Lower lobe of right lung (tissue), 2 donors: Measurements from ENCODE around the gene HRH1. TPM values are rescaled to one million over a fixed set of nuclear protein-coding genes. Genes with fewer than 3 reads are reported as not detected.
"Not testable (repeated sequence)": the region's sequence is repeated elsewhere in the genome, so short reads cannot be mapped to it uniquely, and the experiment has no call there.

Experiments used
- ATAC-seq, 2 donors: fragments of 200-7000 bp; cut with Tn5 transposase; one replicate each; pipeline ENCODE4 v1.9.1; 2020 to 2022; ENCODE audit warnings: mild to moderate bottlenecking in 2 of 2, moderate library complexity in 2 of 2
- DNase-seq: peaks from one replicate; pipeline ENCODE4 v3.0.0-alpha.2; 2020
- H3K27ac ChIP-seq: fragments of 200-600 bp; one replicate; pipeline ENCODE4 v1.8.0; 2022
- H3K27me3 ChIP-seq: fragments of 200-600 bp; one replicate; pipeline ENCODE4 v1.8.0; 2022; ENCODE audit warnings: low read depth
- H3K36me3 ChIP-seq: fragments of 200-600 bp; one replicate; pipeline ENCODE4 v1.8.0; 2022; ENCODE audit warnings: mild to moderate bottlenecking
- H3K4me1 ChIP-seq: fragments of 200-600 bp; one replicate; pipeline ENCODE4 v1.8.0; 2022
- H3K4me3 ChIP-seq: fragments of 200-600 bp; one replicate; pipeline ENCODE4 v1.8.0; 2022; ENCODE audit warnings: mild to moderate bottlenecking
- H3K9me3 ChIP-seq: fragments of 200-600 bp; one replicate; pipeline ENCODE4 v1.8.0; 2022
- intact Hi-C: fragments of 100-400 bp; cut with DNase I; formaldehyde crosslinking; loops from one replicate; pipeline ENCODE4 v1.11.0; 2022
- long read RNA-seq: library from polyadenylated mRNA; unstranded; transcript quantifications from one replicate; pipeline ENCODE4 v2.0.0, GENCODE V29; 2021
- total RNA-seq: library from RNA; stranded (reverse); fragmentation: NEBNext Ultra II Directional; extraction: Animal tissue kit (Norgen Biotek cat#: 25700); gene quantifications from one replicate; pipeline ENCODE4 v1.2.1, GENCODE V29; 2021
- TF ChIP-seq, protein P1 (sequence below): fragments of 200-600 bp; IDR thresholded peaks from one replicate; pipeline ENCODE4 v1.8.0; 2022; ENCODE audit warnings: antibody characterized with exemption, mild to moderate bottlenecking
- donor health status: DM: no; HTN: yes; CAD: no; lungs with severe emphysema.

HRH1 gene, protein sequence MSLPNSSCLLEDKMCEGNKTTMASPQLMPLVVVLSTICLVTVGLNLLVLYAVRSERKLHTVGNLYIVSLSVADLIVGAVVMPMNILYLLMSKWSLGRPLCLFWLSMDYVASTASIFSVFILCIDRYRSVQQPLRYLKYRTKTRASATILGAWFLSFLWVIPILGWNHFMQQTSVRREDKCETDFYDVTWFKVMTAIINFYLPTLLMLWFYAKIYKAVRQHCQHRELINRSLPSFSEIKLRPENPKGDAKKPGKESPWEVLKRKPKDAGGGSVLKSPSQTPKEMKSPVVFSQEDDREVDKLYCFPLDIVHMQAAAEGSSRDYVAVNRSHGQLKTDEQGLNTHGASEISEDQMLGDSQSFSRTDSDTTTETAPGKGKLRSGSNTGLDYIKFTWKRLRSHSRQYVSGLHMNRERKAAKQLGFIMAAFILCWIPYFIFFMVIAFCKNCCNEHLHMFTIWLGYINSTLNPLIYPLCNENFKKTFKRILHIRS
- total RNA-seq: 6.4 TPM
- long read RNA-seq, full-length matches to known transcripts: 4 of 30 reads
- long read RNA-seq, partial matches to known transcripts: 0 of 30 reads
- long read RNA-seq, other reads (novel, unspliced or antisense): 26 of 30 reads

DNA sequence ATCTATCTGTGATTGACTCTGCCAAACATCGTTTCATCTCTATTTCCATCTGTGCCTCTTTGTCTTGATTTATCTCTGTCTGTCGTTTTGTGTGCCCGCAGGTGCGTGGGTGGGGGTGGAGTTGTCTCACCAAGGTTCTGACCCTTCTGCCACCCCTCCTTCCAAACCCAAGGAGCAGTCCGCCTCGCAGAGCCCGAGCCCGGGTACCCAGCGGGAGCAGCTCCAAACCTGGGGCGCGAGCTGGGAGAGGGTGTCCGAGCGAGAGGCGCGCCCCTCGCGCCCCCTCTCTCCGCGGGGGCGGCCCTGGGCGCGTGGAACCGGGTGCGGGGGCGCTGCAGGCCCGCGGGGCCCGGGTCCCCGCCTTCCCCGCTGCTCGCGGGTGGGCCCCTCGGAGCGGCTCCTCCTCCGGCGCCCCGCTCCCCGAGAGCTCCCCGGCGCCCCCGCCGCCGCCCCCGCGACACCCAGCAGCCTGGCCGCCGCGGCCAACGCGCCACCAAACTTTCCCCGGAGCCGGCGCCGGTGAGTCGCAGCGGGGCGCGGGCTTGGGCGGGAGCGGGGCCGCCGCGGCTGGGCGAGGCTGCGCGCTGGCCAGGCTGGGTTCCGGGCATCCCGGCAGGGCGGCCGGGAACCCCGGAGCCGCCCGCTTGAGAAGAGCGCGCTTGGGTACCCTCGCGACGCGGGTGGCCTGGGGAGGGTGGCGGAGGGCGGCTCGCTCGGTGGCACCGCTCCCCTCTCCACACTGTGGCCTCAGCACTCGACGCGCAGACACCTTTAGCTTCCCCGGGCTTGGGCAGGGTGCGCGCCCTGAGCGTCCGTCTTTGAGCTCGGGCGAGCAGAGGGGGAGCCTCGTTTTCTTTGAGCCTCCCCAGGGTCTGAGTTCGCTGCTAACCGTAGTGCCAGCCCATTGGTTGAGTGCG, at the start of gene HRH1:
Gene HRH1, plus strand, starts transcription at position 458 of the 917 bp plus-strand sequence. CDS start 104,545 bp downstream, outside the sequence.
- Histone ChIP-seq H3K27me3 (peaks cover 10% of the 10 kb centered on the region), H3K4me1 (peaks cover 15% of the 10 kb centered on the region), H3K27ac (peak within 1 kb of the TSS; percentile 58), H3K36me3 (no peaks in the 10 kb centered on the region), H3K4me3 (peak within 1 kb of the TSS; percentile 63), H3K9me3 (no peaks in the 10 kb centered on the region)
- TF ChIP-seq, protein P1, sequence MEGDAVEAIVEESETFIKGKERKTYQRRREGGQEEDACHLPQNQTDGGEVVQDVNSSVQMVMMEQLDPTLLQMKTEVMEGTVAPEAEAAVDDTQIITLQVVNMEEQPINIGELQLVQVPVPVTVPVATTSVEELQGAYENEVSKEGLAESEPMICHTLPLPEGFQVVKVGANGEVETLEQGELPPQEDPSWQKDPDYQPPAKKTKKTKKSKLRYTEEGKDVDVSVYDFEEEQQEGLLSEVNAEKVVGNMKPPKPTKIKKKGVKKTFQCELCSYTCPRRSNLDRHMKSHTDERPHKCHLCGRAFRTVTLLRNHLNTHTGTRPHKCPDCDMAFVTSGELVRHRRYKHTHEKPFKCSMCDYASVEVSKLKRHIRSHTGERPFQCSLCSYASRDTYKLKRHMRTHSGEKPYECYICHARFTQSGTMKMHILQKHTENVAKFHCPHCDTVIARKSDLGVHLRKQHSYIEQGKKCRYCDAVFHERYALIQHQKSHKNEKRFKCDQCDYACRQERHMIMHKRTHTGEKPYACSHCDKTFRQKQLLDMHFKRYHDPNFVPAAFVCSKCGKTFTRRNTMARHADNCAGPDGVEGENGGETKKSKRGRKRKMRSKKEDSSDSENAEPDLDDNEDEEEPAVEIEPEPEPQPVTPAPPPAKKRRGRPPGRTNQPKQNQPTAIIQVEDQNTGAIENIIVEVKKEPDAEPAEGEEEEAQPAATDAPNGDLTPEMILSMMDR: no peak
- peak; percentile 74 to 81 for ATAC-seq
- DNase-seq: no peak
- intact Hi-C loops: no loop called here

DNA sequence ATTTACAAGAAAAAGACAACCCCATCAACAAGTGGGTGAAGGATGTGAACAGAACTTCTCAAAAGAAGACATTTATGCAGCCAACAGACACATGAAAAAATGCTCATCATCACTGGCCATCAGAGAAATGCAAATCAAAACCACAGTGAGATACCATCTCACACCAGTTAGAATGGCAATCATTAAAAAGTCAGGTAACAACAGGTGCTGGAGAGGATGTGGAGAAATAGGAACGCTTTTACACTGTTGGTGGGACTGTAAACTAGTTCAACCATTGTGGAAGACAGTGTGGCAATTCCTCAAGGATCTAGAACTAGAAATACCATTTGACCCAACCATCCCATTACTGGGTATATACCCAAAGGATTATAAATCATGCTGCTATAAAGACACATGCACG, 41.0 kb upstream of the HRH1 start:
- H3K36me3 ChIP-seq, H3K4me1 ChIP-seq, DNase-seq, H3K27me3 ChIP-seq, H3K9me3 ChIP-seq, H3K27ac ChIP-seq, ATAC-seq, H3K4me3 ChIP-seq, intact Hi-C loops: not testable (repeated sequence)

GRCh38 chr3:11115548-11115947, 38.7 kb upstream of the HRH1 start:
- ATAC-seq (no peak), DNase-seq (no peak)
- TF ChIP-seq, protein P1: no peak

GRCh38 chr3:11116336-11117059, 37.8 kb upstream of the HRH1 start:
- no peak overlapping the region for H3K4me3 ChIP-seq
- intact Hi-C loops: no loop called here
- DNase-seq: no peak

More at GRCh38 chr3:11115548-11115947, 38.7 kb upstream of the HRH1 start:
- H3K27me3 ChIP-seq: no peaks in the 10 kb centered on the region
- H3K9me3 ChIP-seq: no peaks in the 10 kb centered on the region
- no peak overlapping the region for H3K4me3 ChIP-seq
- intact Hi-C loops: no loop called here
- H3K36me3 ChIP-seq: no peaks in the 10 kb centered on the region
- H3K27ac ChIP-seq: no peak overlapping the region
- H3K4me1 ChIP-seq: no peaks in the 10 kb centered on the region

DNA sequence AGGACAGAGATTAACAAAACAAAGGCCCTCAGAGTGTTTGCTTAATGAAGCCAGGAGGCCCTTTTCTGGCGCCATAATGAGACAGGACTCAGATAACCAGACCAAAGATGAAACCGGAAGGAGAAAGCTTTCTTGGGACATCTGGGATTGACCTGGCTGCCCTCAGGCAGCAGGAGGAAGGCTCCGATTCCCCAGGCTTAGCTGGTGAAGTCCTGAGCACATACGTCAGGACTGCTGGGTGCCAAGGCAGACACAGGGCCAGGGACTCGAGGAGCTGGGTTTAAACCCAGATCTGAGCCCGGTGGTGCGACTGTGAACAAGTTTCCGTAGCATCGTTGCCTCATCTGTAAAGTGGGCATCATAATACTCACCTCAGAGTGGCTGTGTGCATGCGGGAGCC, 36.7 kb upstream of the HRH1 start:
- H3K9me3 ChIP-seq: no peaks in the 10 kb centered on the region
- ATAC-seq (no peak), DNase-seq (no peak)
- intact Hi-C loops: no loop called here
- H3K27me3 ChIP-seq: no peaks in the 10 kb centered on the region
- no peaks in the 10 kb centered on the region for H3K36me3 ChIP-seq
- no peaks in the 10 kb centered on the region for H3K4me1 ChIP-seq
- no peak overlapping the region for H3K4me3 ChIP-seq
- TF ChIP-seq, protein P1: no peak
- H3K27ac ChIP-seq: no peak overlapping the region

More at GRCh38 chr3:11116336-11117059, 37.8 kb upstream of the HRH1 start:
- Histone ChIP-seq H3K9me3 (no peaks in the 10 kb centered on the region), H3K36me3 (no peaks in the 10 kb centered on the region), H3K27me3 (no peaks in the 10 kb centered on the region), H3K4me1 (no peaks in the 10 kb centered on the region), H3K27ac (no peak overlapping the region)
- no peak for ATAC-seq
- TF ChIP-seq, protein P1: no peak
